OCI-LY7 (cell line): ENCODE results near the gene ZBTB6. TPM values are rescaled to one million over a fixed set of nuclear protein-coding genes. Genes with fewer than 3 reads are reported as not detected.

Source experiments
- small RNA-seq: library from RNA; depleted of rRNA; stranded (forward); fragments of <200 nt; gene quantifications from one replicate; pipeline ENCODE3, GENCODE V24; 2014
- total RNA-seq, 2 experiments: library from RNA; depleted of rRNA in 1 of 2; stranded (reverse); fragments of >200 nt in 1 of 2; shearing (Covaris generic) in 1 of 2; gene quantifications; 2 replicates each; pipeline ENCODE4 v1.2.3, GENCODE V29; 2014 to 2022

Gene ZBTB6
- total RNA-seq, 2 experiments from 2014 or later = 8.1 to 9.4 TPM

Small RNA genes lying within 50 kb of the gene (small RNA-seq; reads per million reads assigned to genes)
- not detected for gene RNY1P15
- gene SNORD90 = 658 reads per million, percentile 100 among the genes with 10 or more reads in this experiment

Other genes with a start within 250 kb of the ZBTB6 start
- not detected in 2 replicates for gene OR1L3, start 238.2 kb downstream of the ZBTB6 start, total RNA-seq (2014; rRNA removed; shearing (Covaris generic))
- gene OR1L3, start 238.2 kb downstream of the ZBTB6 start, total RNA-seq (2022) = not detected in 2 replicates
- gene OR1L4, start 189.3 kb downstream of the ZBTB6 start, total RNA-seq (2014; rRNA removed; shearing (Covaris generic)) = not detected in 2 replicates
- not detected in 2 replicates for gene OR1L4, start 189.3 kb downstream of the ZBTB6 start, total RNA-seq (2022)
- not detected in 2 replicates for gene OR1L6, start 171.0 kb downstream of the ZBTB6 start, total RNA-seq (2014; rRNA removed; shearing (Covaris generic))
- gene OR1L6, start 171.0 kb downstream of the ZBTB6 start, total RNA-seq (2022) = not detected in 2 replicates
- not detected in 2 replicates for gene OR5C1, start 124.4 kb downstream of the ZBTB6 start, total RNA-seq (2014; rRNA removed; shearing (Covaris generic))
- gene OR5C1, start 124.4 kb downstream of the ZBTB6 start, total RNA-seq (2022) = not detected in 2 replicates
- not detected in 2 replicates for gene OR1K1, start 113.2 kb downstream of the ZBTB6 start, total RNA-seq (2014; rRNA removed; shearing (Covaris generic))
- not detected in 2 replicates for gene OR1K1, start 113.2 kb downstream of the ZBTB6 start, total RNA-seq (2022)
- 25.1 and 26.9 TPM in 2 replicates for gene PDCL, start 84.7 kb downstream of the ZBTB6 start, total RNA-seq (2014; rRNA removed; shearing (Covaris generic))
- gene PDCL, start 84.7 kb downstream of the ZBTB6 start, total RNA-seq (2022) = 24.0 and 26.6 TPM in 2 replicates
- 45.0 and 46.2 TPM in 2 replicates for gene RC3H2, start 8.0 kb downstream of the ZBTB6 start, total RNA-seq (2014; rRNA removed; shearing (Covaris generic))
- gene RC3H2, start 8.0 kb downstream of the ZBTB6 start, total RNA-seq (2022) = 73.7 and 78.7 TPM in 2 replicates
- gene ZBTB26, start 18.2 kb upstream of the ZBTB6 start, total RNA-seq (2014; rRNA removed; shearing (Covaris generic)) = 7.6 and 10.8 TPM in 2 replicates
- 14.2 and 15.6 TPM in 2 replicates for gene ZBTB26, start 18.2 kb upstream of the ZBTB6 start, total RNA-seq (2022)
- gene RABGAP1, start 27.7 kb upstream of the ZBTB6 start, total RNA-seq (2014; rRNA removed; shearing (Covaris generic)) = 16.8 and 24.2 TPM in 2 replicates
- gene RABGAP1, start 27.7 kb upstream of the ZBTB6 start, total RNA-seq (2022) = 39.8 and 46.6 TPM in 2 replicates
- 0.25 and 1.2 TPM in 2 replicates for gene GPR21, start 120.3 kb upstream of the ZBTB6 start, total RNA-seq (2014; rRNA removed; shearing (Covaris generic))
- 4.1 TPM in 1 of 2 replicates, not detected in the other for gene GPR21, start 120.3 kb upstream of the ZBTB6 start, total RNA-seq (2022)